ENCODE measurements around the gene CLIP1.
A peak's percentile ranks its signal among the peaks of the same experiment; 100 is the strongest.
"Not testable (repeated sequence)": the region's sequence is repeated elsewhere in the genome, so short reads cannot be mapped to it uniquely, and the experiment has no call there.

CLIP1 gene

GRCh38 chr12:122427403-122427802 lies 4.9 kb upstream of the CLIP1 start:
- Histone ChIP-seq H3K36me3 (no peaks in the 10 kb centered on the region), H3K4me3 (ENCODE audit: low read depth, low read length) (no peak overlapping the region), H3K27me3 (no peaks in the 10 kb centered on the region), H3K9me3 (no peaks in the 10 kb centered on the region), H3K4me1 (peaks cover 3% of the 10 kb centered on the region; the same call in 1 of the 2 replicates)
- DNase-seq, result no peak
- no peak for TF ChIP-seq CTCF (IDR thresholded peaks at IDR 0.05; ENCODE audit: low read depth, low read length)

- no peak for TF ChIP-seq CTCF (IDR thresholded peaks at IDR 0.05; ENCODE audit: low read depth, low read length)
These were observed 1.0 kb upstream of the CLIP1 start for GRCh38 chr12:122423258-122424165.

GRCh38 chr12:122422730-122423257 lies 325 bp upstream of the CLIP1 start:
- Histone ChIP-seq H3K27me3 (no peaks in the 10 kb centered on the region), H3K4me3 (ENCODE audit: low read depth, low read length) (peak overlapping the region; percentile 78), H3K4me1 (peaks cover 3% of the 10 kb centered on the region; the same call in 1 of the 2 replicates), H3K36me3 (no peaks in the 10 kb centered on the region), H3K9me3 (no peaks in the 10 kb centered on the region)
- DNase-seq, result no peak
- TF ChIP-seq CTCF (IDR thresholded peaks at IDR 0.05; ENCODE audit: low read depth, low read length), result no peak

More at GRCh38 chr12:122423258-122424165, 1.0 kb upstream of the CLIP1 start:
- Histone ChIP-seq H3K4me3 (ENCODE audit: low read depth, low read length) (peak overlapping the region; percentile 78), H3K9me3 (no peaks in the 10 kb centered on the region), H3K4me1 (peaks cover 3% of the 10 kb centered on the region; the same call in 1 of the 2 replicates), H3K36me3 (no peaks in the 10 kb centered on the region), H3K27me3 (no peaks in the 10 kb centered on the region)
- peak; percentile 44 for DNase-seq

- Histone ChIP-seq H3K27me3 (no peaks in the 10 kb centered on the region), H3K4me1 (peaks cover 3% of the 10 kb centered on the region; the same call in 1 of the 2 replicates), H3K36me3 (no peaks in the 10 kb centered on the region), H3K9me3 (no peaks in the 10 kb centered on the region), H3K4me3 (ENCODE audit: low read depth, low read length) (peak overlapping the region; percentile 76)
- DNase-seq, result peak; percentile 34
- TF ChIP-seq CTCF (IDR thresholded peaks at IDR 0.05; ENCODE audit: low read depth, low read length), result no peak
These were observed 1.2 kb downstream of the CLIP1 start for GRCh38 chr12:122421187-122421820.

GRCh38 chr12:122420471-122421162 lies 1.9 kb downstream of the CLIP1 start:
- H3K4me1 ChIP-seq, result peaks cover 3% of the 10 kb centered on the region; the same call in 1 of the 2 replicates
- TF ChIP-seq CTCF (IDR thresholded peaks at IDR 0.05; ENCODE audit: low read depth, low read length), result no peak
- no peaks in the 10 kb centered on the region for H3K36me3 ChIP-seq
- no peak for DNase-seq
- peak overlapping the region; percentile 76 for H3K4me3 ChIP-seq (ENCODE audit: low read depth, low read length)
- H3K27me3 ChIP-seq, result no peaks in the 10 kb centered on the region
- no peaks in the 10 kb centered on the region for H3K9me3 ChIP-seq

- H3K4me1 ChIP-seq; H3K27me3 ChIP-seq; H3K36me3 ChIP-seq; H3K4me3 ChIP-seq (ENCODE audit: low read depth, low read length); DNase-seq; H3K9me3 ChIP-seq: not testable (repeated sequence)
These were observed 3.4 kb downstream of the CLIP1 start for GRCh38 chr12:122419094-122419493.

GRCh38 chr12:122415665-122416064 lies 6.8 kb downstream of the CLIP1 start:
- H3K9me3 ChIP-seq; DNase-seq; H3K4me3 ChIP-seq (ENCODE audit: low read depth, low read length); H3K4me1 ChIP-seq; H3K36me3 ChIP-seq; H3K27me3 ChIP-seq: not testable (repeated sequence)
